Midbrain (tissue), 1 donor: ENCODE results near the gene C19orf81.

Source experiments
- DNase-seq: peaks from one replicate; lab custom pipeline; 2025; lab: John Stamatoyannopoulos, UW

C19orf81 gene

GRCh38 chr19:50679177-50680125 lies 30.2 kb downstream of the C19orf81 start:
- peak; percentile 69 for DNase-seq

- DNase-seq, result no peak
These were observed 37.2 kb downstream of the C19orf81 start for GRCh38 chr19:50686310-50687032.

DNA sequence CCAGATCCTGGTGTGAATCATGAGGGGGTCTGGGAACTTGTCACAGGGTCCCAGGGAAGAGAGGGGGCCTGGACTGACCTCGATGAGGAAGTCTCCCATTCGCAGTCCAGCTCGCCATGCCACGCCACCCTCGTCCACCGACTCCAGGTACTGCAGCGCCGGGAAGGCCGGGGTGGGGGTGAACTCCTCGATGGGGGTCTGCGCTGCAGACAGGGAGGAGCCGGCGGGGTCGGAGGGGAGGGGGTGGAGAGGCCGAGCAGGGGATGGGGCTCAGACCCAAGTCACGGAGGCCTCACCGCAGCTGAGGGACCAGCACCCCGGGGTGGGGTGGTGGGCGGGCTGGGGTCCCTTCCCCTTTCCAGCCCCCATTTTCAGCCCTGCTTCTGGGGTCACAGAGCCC lies 39.5 kb downstream of the C19orf81 start:
- no peak for DNase-seq

DNA sequence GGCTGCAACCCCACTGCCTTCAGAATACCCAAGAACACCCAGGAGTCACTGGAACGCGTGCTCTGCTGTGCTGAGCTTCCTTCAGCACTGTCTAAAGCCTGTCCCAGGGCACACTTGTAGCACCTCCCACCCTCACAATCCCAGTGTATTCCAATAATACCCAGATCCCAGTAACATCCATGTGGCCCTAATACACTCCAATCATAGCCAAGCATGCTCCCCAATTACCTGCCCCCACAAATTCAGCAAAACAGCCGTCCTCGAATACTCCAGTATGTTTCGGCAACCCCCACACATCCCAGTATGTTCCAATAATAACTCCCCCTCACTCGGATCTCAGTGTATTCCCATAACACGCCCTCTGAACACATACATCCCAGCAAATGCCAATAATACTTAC lies 41.2 kb downstream of the C19orf81 start:
- no peak for DNase-seq

DNA sequence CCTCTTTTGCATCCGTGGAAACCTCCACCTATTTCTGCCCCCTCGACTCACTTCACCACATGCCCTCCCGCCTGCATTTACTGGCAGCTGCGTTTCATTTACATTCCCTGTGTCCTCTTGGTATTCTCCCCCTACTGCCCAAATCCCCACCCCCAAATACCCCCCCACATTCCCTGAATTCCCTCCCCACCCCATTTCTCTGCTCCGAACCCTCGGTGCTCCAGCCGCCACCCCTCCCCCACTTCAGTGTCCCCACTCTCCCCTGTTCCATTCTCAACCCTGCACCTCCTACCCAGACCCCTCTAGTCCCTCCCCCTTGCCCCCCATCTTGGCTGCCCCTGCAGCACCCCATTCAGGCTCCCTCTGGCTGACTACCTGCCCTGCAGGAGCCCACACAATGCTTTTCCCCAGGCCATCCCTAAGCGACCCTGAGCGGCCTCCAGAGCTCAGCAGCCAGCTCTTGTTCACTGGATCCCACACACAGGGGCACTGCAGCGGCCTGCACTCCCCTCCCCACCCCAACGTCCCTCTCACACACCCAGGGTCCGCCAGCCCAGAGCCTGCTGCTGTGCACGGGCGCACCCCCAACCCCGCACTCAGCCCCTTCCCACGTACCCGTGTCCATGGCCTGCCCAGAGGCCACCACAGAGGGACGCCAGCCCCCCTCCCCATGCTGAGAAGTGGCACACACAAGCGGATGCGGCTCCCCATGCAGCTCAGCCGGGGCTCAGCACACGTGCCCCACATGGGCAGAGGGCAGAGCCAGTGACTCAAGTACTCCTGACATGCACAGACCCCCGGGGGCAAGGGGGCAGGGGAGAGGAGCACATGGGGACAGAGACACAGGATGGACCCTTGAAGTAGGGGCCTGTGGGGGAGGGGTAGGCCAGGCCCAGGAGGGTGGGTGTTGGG lies 44.1 kb downstream of the C19orf81 start:
- DNase-seq, result no peak

GRCh38 chr19:50694815-50695145 lies 45.5 kb downstream of the C19orf81 start:
- DNase-seq, result no peak

DNA sequence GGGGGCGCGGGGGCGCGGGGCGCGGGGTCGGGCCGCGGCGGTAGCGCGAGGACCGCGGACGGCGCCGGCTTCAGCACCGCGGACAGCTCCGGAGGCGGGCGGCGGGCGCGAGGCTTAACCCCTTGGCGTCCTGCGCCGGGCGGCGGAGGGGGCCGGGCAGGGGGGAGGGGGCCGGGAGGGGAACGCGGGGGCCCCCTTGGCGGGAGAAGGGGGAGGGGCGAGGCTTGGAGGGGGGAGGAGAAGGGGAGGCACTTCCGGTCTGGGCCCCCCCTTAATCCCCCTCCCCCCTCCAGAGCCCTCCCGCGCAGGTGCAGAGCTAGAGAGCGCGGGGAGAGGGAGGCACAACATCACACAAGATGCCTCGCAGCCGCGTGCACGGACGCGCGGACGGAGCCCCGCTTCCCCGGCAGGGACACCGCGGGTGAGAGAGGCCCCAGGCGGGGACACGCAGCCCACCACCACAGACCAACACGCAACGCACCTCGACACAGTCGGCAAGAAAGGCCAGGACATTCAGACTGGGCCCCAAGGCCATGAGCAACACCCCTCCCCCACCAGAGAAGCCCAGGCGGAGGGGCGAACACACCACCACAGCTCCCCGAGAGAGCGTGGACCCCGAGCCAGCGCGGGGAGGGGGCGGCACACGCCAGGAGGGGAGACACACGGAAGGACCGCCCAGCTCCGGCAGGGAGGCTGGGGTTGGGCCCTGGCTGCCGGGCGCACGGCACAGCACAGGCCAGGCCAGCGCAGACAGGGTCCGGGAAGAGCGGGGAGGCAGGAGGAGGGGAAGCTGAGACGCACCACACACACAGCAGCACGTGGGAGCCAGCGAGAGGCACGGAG lies 46.2 kb downstream of the C19orf81 start:
- DNase-seq, result no peak

DNA sequence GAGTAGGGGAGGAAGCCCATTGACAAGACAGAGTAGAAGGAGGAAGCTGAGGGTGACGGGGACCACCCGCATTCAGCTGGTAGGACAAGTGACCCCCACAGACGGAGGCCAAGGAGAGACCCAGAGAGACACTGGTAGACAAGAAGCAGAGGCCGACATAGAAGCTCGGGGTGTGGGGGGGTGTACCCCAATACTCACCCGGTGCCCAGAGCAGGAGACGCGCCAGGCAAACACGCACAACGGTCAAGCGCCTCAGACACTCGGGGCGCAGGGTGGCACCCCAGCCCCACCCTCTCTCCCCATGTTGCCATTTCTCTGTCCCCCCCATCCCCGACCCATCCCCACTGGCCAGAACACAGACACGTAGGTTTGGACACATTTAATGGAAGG lies 46.8 kb downstream of the C19orf81 start:
- no peak for DNase-seq

- no peak for DNase-seq
These were observed 48.3 kb downstream of the C19orf81 start for GRCh38 chr19:50697414-50698124.

DNA sequence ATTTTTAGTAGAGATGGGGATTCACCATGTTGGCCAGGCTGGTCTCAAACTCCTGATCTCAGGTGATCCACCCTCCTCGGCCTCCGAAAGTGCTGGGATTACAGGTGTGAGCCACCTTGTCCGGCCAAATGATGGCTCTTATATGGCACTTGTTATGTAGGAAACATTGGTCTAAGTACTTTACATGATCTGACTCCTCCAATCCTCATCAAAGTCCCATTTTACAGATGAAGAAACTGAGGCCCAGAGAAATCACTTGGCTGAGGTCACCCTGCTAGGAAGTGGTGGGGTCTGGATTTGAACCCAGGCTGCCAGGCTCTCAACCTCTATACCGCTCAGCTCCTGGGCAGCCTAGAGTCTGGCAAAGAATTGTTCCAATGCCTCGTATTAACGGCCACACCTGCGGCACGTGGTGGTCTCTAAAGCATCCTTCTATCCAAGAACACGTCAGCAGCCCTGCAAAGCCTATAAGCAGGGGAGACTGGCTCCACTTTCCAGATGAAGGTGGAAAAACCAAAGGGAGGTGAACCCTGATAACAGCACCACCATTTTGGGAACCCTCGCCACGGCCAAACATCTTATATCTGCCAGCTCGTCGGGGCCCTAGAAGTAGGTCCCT lies 52.2 kb downstream of the C19orf81 start:
- no peak for DNase-seq

GRCh38 chr19:50702158-50702870 lies 53.1 kb downstream of the C19orf81 start:
- DNase-seq, result no peak

DNA sequence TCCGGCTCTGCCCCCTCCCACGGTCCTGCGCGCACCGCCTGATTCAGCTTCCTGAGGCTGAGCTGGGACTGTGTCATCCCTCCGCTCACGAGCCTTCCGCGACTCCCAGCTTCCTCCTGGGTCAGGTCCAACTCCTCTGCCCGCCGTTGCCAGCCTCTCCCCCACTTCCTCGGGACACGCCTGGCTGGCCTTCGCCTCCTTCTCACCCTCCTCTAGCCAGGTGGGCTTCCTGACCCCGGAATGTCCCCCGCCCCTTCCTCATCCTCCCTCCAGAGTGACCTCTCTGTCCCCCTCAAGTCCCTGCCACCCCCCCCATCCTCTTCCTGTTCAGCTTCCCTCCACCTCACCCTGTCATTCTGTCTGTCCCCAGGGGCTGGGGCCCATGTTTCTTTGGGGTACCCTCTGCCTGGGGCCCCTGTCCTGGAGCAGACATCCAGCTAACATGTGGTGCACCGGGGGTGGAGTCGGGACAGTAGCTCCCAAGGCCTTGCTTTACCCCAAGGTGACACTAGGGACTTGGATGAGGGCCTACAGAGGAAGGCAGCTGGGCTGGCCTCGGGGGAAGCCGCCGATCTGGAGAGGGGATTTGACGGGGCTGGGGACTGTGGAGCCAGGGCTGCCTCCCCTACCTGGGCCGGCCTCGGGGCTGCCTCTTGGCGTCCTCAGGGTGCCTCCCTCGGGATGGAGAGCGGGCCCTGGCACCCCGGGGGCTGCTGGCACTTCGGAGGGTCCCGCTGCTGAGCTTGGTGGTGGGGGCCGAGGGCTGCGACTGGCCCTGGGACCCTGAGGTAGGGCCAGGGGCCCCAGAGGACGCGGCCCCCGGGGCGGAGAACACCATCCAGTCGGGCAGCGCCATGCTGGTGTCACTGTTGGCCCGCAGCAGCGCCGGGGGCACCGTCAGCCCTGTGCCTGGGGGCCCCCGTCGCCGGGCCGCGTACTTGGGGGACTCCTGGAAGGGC lies 53.9 kb downstream of the C19orf81 start:
- no peak for DNase-seq

GRCh38 chr19:50703915-50704796 lies 54.9 kb downstream of the C19orf81 start:
- no peak for DNase-seq

GRCh38 chr19:50705422-50706019 lies 56.3 kb downstream of the C19orf81 start:
- DNase-seq, result no peak

DNA sequence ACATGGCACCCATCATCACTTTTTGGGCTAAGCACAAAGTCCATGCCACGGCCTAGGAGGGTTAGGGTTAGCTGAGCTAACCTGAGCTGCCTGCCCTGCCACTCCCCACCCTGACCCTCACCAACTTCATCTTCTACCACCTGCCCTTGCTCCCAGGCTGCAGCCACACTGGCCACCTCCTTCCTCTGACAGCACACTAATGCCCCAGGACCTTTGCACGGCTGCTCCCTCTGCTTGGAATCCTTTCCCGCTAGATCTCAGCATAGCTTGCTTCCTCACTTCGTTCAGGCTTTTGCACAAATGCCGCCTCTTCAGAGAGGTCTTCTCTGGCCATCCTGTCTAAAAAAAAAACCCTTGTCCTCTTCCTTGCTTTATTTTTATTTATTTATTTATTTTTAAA lies 57.1 kb downstream of the C19orf81 start:
- no peak for DNase-seq

GRCh38 chr19:50708179-50708879 lies 59.1 kb downstream of the C19orf81 start:
- no peak for DNase-seq
